ENCODE data around the gene SIL1.
"Not testable (repeated sequence)": the region's sequence is repeated elsewhere in the genome, so short reads cannot be mapped to it uniquely, and the experiment has no call there.

The SIL1 gene

GRCh38 chr5:139022528-139022927 is 175.6 kb downstream of the SIL1 start:
- DNase-seq (ENCODE audit: low read depth) = no peak

GRCh38 chr5:139021346-139021745 is 176.8 kb downstream of the SIL1 start:
- DNase-seq (ENCODE audit: low read depth) = no peak

GRCh38 chr5:139019880-139020279 is 178.3 kb downstream of the SIL1 start:
- no peak for DNase-seq (ENCODE audit: low read depth)

- DNase-seq (ENCODE audit: low read depth) = no peak
Measured at GRCh38 chr5:139019211-139019610, 179.0 kb downstream of the SIL1 start.

GRCh38 chr5:139017624-139018023 is 180.5 kb downstream of the SIL1 start:
- DNase-seq (ENCODE audit: low read depth) = no peak

- no peak for DNase-seq (ENCODE audit: low read depth)
Measured at GRCh38 chr5:139016186-139016585, 182.0 kb downstream of the SIL1 start.

GRCh38 chr5:139014726-139015125 is 183.4 kb downstream of the SIL1 start:
- DNase-seq (ENCODE audit: low read depth) = peak; percentile 57

GRCh38 chr5:139012176-139012575 is 186.0 kb downstream of the SIL1 start:
- DNase-seq (ENCODE audit: low read depth) = no peak

GRCh38 chr5:139011156-139011555 is 187.0 kb downstream of the SIL1 start:
- DNase-seq (ENCODE audit: low read depth) = not testable (repeated sequence)

- no peak for DNase-seq (ENCODE audit: low read depth)
Measured at GRCh38 chr5:139004374-139005307, 193.5 kb downstream of the SIL1 start.

GRCh38 chr5:138999674-139000073 is 198.5 kb downstream of the SIL1 start:
- DNase-seq (ENCODE audit: low read depth) = no peak

GRCh38 chr5:138998521-138998920 is 199.6 kb downstream of the SIL1 start:
- DNase-seq (ENCODE audit: low read depth) = no peak

GRCh38 chr5:138996120-138996519 is 202.0 kb downstream of the SIL1 start:
- no peak for DNase-seq (ENCODE audit: low read depth)

GRCh38 chr5:138990986-138991590 is 207.1 kb downstream of the SIL1 start:
- DNase-seq (ENCODE audit: low read depth) = no peak

GRCh38 chr5:138989720-138990119 is 208.4 kb downstream of the SIL1 start:
- DNase-seq (ENCODE audit: low read depth) = no peak

- no peak for DNase-seq (ENCODE audit: low read depth)
Measured at GRCh38 chr5:138986186-138986800, 211.9 kb downstream of the SIL1 start.

- DNase-seq (ENCODE audit: low read depth) = no peak
Measured at GRCh38 chr5:138985683-138986082, 212.5 kb downstream of the SIL1 start.

GRCh38 chr5:138985256-138985655 is 212.9 kb downstream of the SIL1 start:
- DNase-seq (ENCODE audit: low read depth) = no peak

- DNase-seq (ENCODE audit: low read depth) = no peak
Measured at GRCh38 chr5:138983984-138984383, 214.2 kb downstream of the SIL1 start.

GRCh38 chr5:138981586-138981985 is 216.6 kb downstream of the SIL1 start:
- no peak for DNase-seq (ENCODE audit: low read depth)

- DNase-seq (ENCODE audit: low read depth) = no peak
Measured at GRCh38 chr5:138981131-138981530, 217.0 kb downstream of the SIL1 start.

GRCh38 chr5:138980441-138980840 is 217.7 kb downstream of the SIL1 start:
- DNase-seq (ENCODE audit: low read depth) = no peak

- DNase-seq (ENCODE audit: low read depth) = no peak
Measured at GRCh38 chr5:138979684-138980280, 218.4 kb downstream of the SIL1 start.
